Measurements from ENCODE around the gene LINC00632. TPM values are rescaled to one million over a fixed set of nuclear protein-coding genes. Genes with fewer than 3 reads are reported as not detected.

The LINC00632 gene
- total RNA-seq, 1 experiment from 2014 or later = 26.1 TPM

DNA sequence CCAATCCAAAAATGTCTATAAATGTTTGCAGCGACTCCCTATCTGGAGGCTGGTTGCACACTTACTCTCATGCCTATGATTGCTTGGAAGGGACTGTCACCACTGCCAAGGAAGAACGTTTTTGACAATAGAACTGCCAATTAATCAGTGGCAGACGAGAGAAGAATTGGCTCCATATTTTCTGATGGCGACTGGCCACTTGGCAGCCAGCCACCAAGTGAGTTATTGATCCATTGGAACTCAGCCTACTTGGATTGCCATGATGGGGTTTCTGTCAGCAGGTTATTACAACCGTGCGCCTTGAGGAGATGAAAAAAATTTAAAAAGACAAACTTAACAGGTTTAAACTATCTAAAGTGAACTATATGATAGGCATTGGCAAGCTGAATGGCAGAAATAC, 47.4 kb downstream of the LINC00632 start:
- in situ Hi-C loops (cut with HindIII; ENCODE audit: low pct_unique_long_range_greater_than_20kb, low sequenced_read_pairs) = no loop called here

DNA sequence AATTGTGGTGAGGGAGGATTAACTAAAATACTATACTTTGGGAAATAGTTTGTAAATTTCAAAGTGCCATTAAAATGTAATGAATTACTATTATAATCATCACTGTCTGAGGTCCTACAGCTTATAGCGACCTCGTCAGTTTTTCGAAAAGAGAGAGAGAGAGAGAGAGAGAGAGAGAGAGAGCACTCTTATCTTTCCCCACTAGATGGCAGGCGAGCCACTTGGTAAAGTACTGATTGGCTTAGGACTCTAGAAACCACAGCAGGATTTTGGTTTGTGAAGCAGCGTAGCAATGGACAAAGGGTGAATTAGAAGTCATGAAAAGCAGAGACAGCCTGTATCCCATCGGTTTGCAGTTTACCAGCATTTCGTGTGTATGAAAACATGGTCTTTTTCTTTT, 52.5 kb downstream of the LINC00632 start:
- DNase-seq (ENCODE audit: low read depth) = peak; percentile 58
- in situ Hi-C loops (cut with HindIII; ENCODE audit: low pct_unique_long_range_greater_than_20kb, low sequenced_read_pairs) = no loop called here

More for the DNA sequence above, 47.4 kb downstream of the LINC00632 start:
- no peak for DNase-seq (ENCODE audit: low read depth)

DNA sequence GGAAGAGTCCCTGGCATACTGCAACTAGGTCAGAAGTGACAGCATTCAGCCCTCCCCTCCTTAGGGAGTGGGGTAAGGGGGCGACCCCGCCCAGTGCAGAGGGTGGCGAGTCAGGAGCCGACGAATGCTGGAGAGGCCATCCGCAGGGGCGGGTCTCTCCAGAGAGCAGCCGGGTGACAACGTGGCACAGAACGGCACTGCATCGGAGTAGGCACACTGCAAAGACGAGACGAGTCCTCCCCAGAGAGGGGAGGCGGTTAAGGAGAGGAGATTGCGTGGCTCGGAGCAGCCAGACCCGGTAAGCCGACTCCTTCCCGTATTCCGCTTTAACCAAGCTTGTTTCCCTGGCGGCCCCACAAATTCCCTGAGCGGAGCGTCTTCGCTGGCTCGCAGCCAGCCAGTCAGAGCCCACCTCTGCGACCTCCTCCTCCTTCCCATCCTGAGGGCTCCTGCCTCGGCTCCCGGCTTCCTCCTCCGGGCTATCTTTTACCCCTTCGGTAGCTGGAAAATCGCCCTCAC, 54.9 kb downstream of the LINC00632 start:
- peak; percentile 85 for DNase-seq (ENCODE audit: low read depth)
- in situ Hi-C loops (cut with HindIII; ENCODE audit: low pct_unique_long_range_greater_than_20kb, low sequenced_read_pairs) = no loop called here

DNA sequence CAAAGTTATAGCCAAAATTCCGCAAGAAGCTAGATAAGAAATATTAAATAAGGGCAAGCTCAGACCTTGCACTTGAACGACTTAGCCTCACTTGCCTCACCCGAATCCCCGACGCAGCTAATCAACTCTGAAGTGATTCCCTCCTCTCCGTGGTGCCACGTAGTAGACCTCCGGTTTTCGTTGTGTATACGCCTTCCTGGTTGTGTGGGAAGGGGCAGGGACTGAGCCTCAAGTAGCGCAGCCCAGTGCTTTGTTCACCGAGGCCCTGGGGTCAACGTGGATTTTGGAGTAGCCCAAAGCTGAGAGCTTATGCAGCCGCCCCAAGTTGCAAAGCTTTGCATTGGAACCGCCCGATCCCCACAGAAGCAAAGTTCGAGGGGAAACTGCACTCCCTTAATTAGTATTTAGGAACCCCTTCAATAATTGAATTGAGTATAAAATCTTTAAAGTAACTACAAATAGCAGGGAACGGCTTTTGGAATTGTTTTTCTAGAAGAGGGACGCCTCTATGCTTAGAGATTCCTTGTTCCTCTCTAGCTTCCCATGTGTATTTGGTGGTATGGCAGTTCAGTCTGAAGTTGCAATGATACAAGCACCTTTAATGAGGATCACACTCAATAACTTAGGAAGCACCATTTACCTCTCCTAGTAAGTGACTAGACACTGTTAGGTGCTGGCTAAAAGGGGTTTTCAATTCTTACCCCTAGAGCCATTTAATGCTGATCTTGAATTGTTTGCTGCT, 55.7 kb downstream of the LINC00632 start:
- peak; percentile 50 for DNase-seq (ENCODE audit: low read depth)
- in situ Hi-C loops (cut with HindIII; ENCODE audit: low pct_unique_long_range_greater_than_20kb, low sequenced_read_pairs) = no loop called here

GRCh38 chrX:140766024-140766611, 56.6 kb downstream of the LINC00632 start:
- DNase-seq (ENCODE audit: low read depth) = peak; percentile 61
- in situ Hi-C loops (cut with HindIII; ENCODE audit: low pct_unique_long_range_greater_than_20kb, low sequenced_read_pairs) = no loop called here

GRCh38 chrX:140767646-140768045, 58.1 kb downstream of the LINC00632 start:
- in situ Hi-C loops (cut with HindIII; ENCODE audit: low pct_unique_long_range_greater_than_20kb, low sequenced_read_pairs) = no loop called here
- peak; percentile 52 for DNase-seq (ENCODE audit: low read depth)

DNA sequence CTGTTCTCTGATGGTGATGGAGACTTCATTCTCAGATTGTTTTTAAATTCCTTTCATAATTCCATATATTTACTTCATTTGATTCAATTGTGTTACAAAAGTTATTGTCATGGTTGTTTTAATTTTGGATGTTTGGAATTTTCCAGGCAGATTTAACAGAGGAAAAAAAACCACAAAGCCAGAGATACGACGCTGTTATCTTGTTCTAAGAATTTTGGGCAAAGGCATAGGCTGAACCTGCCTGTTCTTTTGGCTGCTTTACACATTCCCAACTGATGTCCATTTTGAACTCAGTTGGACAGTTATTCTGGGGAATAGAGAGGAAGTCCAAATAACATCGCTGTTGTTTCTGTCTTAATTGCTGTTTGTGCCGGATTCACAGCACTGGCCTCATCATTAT, 65.7 kb downstream of the LINC00632 start:
- DNase-seq (ENCODE audit: low read depth) = no peak
- in situ Hi-C loops (cut with HindIII; ENCODE audit: low pct_unique_long_range_greater_than_20kb, low sequenced_read_pairs) = no loop called here

DNA sequence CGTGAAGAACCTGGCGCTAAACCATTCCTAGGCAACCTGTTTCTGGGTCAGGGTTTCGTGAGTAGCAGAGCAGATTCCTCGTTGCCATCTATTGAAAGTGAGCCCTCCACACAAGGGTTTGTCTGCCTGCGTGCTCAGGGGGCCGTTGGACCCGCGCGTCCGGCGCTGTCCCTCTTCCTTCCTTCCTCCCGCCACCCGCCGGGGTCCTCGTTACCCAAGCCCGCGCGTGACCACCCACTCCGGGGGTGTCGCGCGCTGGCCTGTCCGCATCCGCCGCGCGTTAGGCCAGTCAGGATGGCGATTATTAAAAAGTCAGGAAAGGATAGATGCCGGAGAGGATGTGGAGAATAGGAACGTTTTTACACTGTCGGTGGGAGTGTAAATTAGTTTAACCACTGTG, 66.8 kb downstream of the LINC00632 start:
- no peak for DNase-seq (ENCODE audit: low read depth)
- in situ Hi-C loops (cut with HindIII; ENCODE audit: low pct_unique_long_range_greater_than_20kb, low sequenced_read_pairs) = no loop called here

GRCh38 chrX:140794642-140795041, 85.1 kb downstream of the LINC00632 start:
- no peak for DNase-seq (ENCODE audit: low read depth)
- in situ Hi-C loops (cut with HindIII; ENCODE audit: low pct_unique_long_range_greater_than_20kb, low sequenced_read_pairs) = no loop called here

DNA sequence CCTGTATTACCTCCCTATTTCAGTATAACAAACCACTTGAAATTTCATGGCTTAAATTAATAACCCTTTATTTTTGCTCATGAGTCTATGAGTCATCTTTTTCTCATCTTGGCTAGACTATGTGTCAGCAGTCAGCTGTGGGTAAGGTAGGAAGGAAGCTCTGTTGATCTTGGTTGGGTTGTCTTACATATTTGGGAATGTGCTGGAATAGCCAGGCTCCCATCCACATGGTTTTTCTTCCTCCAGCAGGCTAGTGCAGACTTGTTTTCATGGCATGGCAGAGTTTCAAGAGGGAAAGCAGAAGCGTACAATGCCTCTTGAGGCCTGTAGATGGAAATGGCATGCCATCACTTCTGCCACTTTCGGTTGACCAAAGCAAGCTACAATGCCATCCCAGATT, 89.7 kb downstream of the LINC00632 start:
- in situ Hi-C loops (cut with HindIII; ENCODE audit: low pct_unique_long_range_greater_than_20kb, low sequenced_read_pairs) = no loop called here
- DNase-seq (ENCODE audit: low read depth) = no peak

DNA sequence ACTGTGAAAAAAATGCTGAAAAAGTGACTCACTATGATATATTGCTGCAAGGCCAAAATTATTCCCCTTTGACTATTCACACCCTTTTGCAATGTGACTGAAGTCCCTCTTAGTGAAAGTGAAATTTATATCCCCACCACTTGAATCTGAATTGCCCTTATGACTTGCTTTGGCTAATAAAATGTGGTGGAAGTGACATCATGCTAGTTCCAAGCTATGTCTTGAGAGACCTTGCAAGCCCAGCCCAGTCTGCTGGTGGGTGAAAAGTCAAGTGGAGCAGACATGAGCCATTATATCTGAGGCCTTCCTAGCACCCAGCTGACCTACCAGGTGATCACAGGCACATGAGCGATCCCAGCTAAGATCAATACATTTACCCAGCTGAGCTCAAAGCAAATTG, 94.7 kb downstream of the LINC00632 start:
- in situ Hi-C loops (cut with HindIII; ENCODE audit: low pct_unique_long_range_greater_than_20kb, low sequenced_read_pairs) = loop anchor here (25.0 kb wide), 1 partner anchor 108 kb away; no protein-coding TSS in a partner anchor
- peak; percentile 12 for DNase-seq (ENCODE audit: low read depth)

- in situ Hi-C loops (cut with HindIII; ENCODE audit: low pct_unique_long_range_greater_than_20kb, low sequenced_read_pairs) = loop anchor here (25.0 kb wide), 1 partner anchor 96 kb away; no protein-coding TSS in a partner anchor
- no peak for DNase-seq (ENCODE audit: low read depth)
These were observed 106.3 kb downstream of the LINC00632 start for GRCh38 chrX:140815868-140816267.

GRCh38 chrX:140817943-140818342, 108.4 kb downstream of the LINC00632 start:
- in situ Hi-C loops (cut with HindIII; ENCODE audit: low pct_unique_long_range_greater_than_20kb, low sequenced_read_pairs) = loop anchor here (25.0 kb wide), 1 partner anchor 94 kb away; no protein-coding TSS in a partner anchor
- DNase-seq (ENCODE audit: low read depth) = no peak

DNA sequence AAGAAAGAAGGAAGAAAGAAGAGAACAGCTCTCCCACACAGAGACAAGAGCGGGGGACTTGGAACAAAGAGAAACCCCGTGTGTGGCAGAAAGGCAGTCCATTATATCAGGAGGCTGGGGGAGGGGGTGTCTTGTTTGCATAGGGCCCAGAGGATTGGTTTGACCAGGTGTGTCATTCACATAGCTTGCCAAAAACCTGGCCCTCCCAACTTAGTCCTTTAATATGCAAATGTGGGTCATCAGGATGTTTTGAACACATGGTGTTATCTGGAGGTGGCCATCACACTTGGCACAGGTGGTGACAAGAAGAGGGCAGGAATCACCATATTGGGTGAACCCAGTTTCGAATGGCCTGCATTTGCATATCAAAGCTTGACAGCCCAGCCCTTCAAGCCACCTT, 111.7 kb downstream of the LINC00632 start:
- DNase-seq (ENCODE audit: low read depth) = no peak
- in situ Hi-C loops (cut with HindIII; ENCODE audit: low pct_unique_long_range_greater_than_20kb, low sequenced_read_pairs) = loop anchor here (25.0 kb wide), 1 partner anchor 91 kb away; no protein-coding TSS in a partner anchor

DNA sequence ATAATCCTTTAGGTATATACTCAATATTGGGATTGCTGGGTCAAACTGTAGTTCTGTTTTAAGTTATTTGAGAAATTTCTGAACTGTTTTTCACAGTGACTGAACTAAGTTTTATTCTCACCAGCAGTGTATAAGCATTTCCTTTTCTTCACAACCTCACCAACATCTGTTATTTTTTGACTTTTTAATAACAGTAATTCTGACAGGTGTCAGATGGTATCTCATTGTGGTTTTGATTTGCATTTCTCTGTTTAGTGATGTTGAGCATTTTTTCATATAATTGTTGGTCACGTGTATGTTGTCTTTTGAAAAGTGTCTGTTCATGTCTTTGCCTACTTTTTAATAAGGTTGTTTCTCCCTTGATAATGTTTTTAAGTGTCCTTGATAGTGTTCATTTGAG, 112.6 kb downstream of the LINC00632 start:
- in situ Hi-C loops (cut with HindIII; ENCODE audit: low pct_unique_long_range_greater_than_20kb, low sequenced_read_pairs) = loop anchor here (25.0 kb wide), 1 partner anchor 90 kb away; no protein-coding TSS in a partner anchor
- no peak for DNase-seq (ENCODE audit: low read depth)

- in situ Hi-C loops (cut with HindIII; ENCODE audit: low pct_unique_long_range_greater_than_20kb, low sequenced_read_pairs) = loop anchor here (25.0 kb wide), 1 partner anchor 89 kb away; no protein-coding TSS in a partner anchor
- no peak for DNase-seq (ENCODE audit: low read depth)
These were observed 113.3 kb downstream of the LINC00632 start for GRCh38 chrX:140822861-140823260.

DNA sequence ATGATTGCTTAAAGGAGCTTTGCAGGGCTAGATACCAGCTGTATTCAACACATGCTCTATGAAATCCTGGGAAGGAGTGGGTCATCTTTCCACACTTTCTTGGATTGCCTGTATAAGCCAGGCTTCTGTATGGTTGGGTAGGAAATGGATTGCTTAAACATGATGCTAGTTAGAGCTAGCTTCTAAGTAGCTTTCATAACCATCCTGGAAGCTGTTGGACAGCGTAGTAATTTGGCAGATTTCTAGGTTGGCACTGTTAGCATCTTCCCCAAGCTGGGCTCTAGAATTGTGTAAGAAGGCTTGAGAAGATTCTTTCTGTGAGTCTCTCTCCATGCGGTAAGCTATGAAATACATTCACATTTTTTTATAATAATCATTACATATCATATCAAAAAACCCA, 127.3 kb downstream of the LINC00632 start:
- in situ Hi-C loops (cut with HindIII; ENCODE audit: low pct_unique_long_range_greater_than_20kb, low sequenced_read_pairs) = no loop called here
- DNase-seq (ENCODE audit: low read depth) = no peak
